NOMO-1 treated with DMSO at 0.1 percent for 48 hours (cell line): ENCODE results near the gene MELTF.

Experiments used
- DNase-seq: peaks from one replicate; lab custom pipeline; 2025; ENCODE audit not compliant: unreplicated experiment; lab: John Stamatoyannopoulos, UW

MELTF gene

GRCh38 chr3:197027151-197027895 lies 2.3 kb downstream of the MELTF start:
- no peak for DNase-seq

DNA sequence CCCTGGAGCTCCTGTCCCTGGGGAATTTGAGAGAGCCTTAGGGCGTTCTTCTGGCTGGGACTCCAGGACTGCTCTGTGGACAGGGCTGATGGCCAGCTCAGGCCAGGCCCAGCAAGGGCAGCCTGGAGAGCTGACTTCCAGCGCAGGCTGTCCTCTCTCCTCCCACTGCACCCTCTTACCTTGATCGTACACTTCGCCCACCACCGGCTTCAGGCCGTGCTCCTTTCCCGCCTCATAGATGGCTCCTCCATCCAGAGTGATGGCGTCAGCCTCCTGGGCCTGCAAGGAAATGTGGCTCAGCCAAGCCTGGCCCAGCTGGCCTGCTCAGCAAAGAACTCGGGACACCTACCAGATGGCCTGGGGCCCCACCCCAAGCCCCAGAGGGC lies 3.1 kb downstream of the MELTF start:
- DNase-seq = no peak

GRCh38 chr3:197025736-197026480 lies 3.7 kb downstream of the MELTF start:
- DNase-seq = no peak

DNA sequence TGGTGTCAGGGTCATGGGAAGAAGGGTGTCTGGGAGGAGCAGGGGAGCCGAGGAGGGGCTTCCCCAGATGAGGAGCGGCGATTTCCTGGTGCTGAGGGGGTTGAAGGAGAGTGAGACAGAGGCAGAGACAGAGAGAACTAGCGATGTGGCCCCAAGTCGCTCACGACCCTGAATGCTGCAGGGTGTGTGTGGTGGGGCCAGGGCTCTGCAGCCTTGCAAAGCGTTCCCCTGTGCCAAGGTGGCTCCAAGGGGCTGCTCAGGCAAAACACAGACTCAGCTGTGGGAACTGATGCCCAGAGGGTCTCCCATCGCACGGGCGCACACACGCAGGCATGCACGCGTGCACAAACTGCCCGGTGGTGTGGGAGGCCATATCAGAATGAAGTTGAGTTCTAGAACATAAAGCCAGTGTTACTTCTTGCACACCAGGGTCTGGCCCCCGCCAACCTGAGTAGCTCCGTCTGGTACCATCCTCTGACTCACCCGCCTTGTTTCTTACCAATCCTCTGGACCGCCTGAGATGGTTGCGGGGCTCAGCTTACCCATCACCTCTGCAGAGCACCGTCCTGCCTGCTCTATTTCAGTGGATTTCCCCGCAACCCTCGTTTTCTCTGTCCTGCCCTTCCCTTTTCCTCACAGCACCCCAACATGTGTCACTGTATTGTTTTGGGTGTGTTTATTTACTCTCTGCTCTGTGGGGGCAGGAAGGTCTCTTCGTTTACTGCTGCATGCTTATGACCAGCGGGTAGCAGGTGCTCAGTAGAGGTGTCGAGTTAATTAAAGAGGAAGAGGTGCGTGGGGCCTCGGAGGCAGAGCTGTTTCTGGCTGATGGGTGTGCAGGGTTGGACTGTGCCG lies 4.5 kb downstream of the MELTF start:
- no peak for DNase-seq

DNA sequence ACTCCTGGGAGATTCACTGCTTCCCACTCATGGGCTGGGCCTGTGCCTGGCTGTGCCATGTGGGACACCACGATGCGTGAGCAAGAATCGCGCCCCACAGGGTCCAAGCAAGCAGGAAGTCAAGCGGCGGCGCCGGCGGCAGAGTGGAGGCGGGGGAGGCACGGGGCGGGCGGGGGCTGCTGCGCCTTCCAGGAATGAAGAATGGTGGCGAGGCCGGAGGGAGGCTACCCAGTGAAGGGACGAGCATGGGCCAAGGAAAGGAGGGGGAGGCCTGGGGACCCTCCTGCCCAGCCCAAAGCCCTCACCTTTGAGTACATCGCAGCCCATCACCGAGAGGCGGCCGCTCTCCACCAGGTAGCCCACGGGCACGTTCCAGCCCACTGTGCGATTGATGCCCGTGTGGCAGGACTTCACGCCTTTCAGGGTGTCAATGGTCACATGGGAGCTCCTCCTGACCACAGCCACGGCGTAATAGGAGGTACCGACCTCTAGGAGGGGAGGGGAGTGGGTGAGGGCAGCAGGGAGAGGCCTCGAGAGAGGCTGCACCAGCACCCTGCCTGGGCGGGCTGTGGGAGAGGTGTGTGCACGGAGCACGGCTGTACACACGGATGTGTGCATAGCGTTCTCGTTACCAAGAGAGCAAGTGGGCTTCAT lies 5.5 kb downstream of the MELTF start:
- DNase-seq = no peak

DNA sequence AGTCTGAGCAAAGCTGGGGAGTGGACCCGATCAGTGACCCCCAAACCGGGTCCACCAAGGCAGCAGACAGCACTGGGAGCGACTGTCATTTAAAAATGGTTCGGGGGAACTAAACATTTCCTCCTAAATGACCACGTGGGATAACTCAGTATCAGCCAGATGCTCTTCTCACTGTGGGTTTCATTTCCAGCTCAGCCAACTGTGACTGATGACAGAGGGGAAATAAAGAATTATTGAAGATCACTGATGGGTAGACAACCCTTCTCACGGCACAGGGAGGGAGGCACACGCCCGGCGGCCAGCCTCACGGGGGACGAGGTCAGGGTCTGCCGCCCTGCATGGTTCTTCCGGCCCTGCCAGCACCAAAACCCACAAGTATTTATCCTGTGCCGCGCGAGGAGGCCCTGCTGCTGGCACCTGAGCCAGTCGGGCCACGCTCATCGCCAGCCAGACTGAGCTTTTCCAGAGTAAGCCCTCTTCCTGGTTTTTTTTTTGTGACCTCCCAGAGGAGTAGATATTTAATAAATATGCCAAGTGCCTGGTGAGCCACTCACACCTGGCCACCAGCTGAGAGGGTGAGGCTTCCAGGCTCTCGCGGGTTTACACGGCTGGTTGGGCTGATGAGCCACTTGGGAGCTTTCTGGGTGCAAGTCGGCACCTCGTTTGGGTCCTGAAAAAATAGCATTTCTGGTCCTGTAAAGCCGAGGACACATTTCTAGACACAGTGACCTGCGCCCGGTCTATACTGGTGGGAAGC lies 6.2 kb downstream of the MELTF start:
- DNase-seq = peak; percentile 74

GRCh38 chr3:197022405-197023231 lies 7.0 kb downstream of the MELTF start:
- no peak for DNase-seq

GRCh38 chr3:197021729-197022404 lies 7.8 kb downstream of the MELTF start:
- no peak for DNase-seq

GRCh38 chr3:197021231-197021630 lies 8.4 kb downstream of the MELTF start:
- no peak for DNase-seq

GRCh38 chr3:197019535-197019934 lies 10.1 kb downstream of the MELTF start:
- DNase-seq = no peak

DNA sequence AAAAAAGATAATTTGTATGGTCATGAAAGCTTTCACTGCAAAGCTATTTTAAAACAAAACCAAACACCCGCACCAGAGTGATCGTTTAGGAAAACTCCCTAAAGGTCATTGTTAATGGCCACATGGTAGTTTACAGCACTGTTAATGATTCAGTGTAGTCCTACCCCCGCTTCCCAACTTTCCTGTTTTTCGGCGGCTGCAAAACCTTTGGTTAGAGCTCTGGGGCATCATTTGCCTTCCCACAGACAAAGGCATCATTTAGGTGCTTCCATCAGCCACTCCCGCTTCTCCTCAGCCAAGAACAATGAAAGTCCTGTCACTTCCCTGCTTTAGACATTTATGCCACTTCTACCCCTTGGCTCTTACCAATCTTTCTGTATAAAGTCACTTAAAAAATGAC lies 10.6 kb downstream of the MELTF start:
- no peak for DNase-seq

DNA sequence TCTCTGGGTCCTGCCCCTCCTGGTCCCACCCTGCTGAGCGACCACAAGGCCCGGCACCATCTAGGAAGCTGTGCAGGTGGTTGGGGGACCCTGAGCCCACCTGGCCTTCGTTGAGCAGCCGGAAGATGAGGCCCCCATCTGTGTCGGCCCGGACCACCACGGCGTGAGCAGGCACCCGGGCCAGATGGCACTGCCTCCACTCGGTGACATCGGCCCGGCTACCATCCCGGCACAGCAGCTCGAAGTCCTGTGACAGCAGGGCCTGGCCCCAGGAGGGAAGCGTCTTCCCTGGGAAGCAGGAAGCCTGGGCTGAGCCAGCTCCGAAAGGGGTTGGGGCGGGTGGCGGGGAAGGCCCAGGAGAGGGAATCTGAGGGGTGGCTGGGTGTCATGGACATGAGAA lies 12.6 kb downstream of the MELTF start:
- no peak for DNase-seq

GRCh38 chr3:197015790-197016736 lies 13.6 kb downstream of the MELTF start:
- no peak for DNase-seq

GRCh38 chr3:197014942-197015575 lies 14.6 kb downstream of the MELTF start:
- no peak for DNase-seq

- DNase-seq = no peak
Observed at GRCh38 chr3:197014024-197014423, 15.6 kb downstream of the MELTF start.

GRCh38 chr3:197012540-197012883 lies 17.1 kb downstream of the MELTF start:
- DNase-seq = no peak

- DNase-seq = no peak
Observed at GRCh38 chr3:197011780-197012539, 17.7 kb downstream of the MELTF start.
